Ramos (cell line): ENCODE measurements around the gene FLNC.

Experiments
- in situ Hi-C: fragments of 300-500 bp; cut with MboI; formaldehyde crosslinking; loops from one replicate; pipeline ENCODE4 v1.14.3; 2022; ENCODE audit warnings: low sequenced_read_pairs; ENCODE audit not compliant: unreplicated experiment

Gene FLNC

DNA sequence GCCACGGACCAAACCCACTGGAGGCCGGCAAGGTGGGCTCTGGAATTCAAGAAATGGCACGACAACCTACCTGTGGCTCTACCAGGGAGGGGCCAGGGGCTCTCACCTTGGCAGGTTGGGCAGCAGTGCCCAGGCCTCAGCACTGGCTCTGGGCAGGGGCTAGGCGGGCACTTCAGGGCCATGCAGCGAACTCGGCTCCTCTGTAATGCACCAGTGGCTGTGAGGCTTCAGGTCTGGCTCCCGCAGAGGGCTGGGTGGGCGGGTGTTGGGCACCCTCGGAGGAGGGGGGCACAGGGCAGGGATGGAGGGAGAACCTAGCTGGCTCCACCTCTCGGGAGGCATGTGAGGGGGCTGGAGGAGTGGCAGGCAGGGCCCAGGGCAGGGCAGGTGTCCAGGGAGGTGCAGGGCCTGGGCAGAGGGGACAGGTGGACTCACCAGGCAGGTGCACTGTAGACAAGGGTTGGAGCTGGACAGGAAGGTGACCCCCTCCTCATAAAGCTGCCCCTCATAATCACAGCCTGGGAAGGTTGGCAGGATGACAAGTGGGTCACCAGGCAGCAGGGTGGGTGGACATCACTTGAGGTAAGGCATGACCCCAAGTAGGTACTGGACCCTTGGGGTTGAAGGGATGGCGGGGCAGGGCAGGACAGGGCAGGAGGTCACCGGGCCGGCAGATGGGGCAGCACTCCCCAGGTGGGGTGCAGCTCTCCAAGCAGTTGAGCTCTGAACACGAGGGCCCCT, 73.6 kb downstream of the FLNC start:
- in situ Hi-C loops: loop anchor here (10.0 kb wide), 1 partner anchor 301 kb away; no protein-coding TSS in a partner anchor

DNA sequence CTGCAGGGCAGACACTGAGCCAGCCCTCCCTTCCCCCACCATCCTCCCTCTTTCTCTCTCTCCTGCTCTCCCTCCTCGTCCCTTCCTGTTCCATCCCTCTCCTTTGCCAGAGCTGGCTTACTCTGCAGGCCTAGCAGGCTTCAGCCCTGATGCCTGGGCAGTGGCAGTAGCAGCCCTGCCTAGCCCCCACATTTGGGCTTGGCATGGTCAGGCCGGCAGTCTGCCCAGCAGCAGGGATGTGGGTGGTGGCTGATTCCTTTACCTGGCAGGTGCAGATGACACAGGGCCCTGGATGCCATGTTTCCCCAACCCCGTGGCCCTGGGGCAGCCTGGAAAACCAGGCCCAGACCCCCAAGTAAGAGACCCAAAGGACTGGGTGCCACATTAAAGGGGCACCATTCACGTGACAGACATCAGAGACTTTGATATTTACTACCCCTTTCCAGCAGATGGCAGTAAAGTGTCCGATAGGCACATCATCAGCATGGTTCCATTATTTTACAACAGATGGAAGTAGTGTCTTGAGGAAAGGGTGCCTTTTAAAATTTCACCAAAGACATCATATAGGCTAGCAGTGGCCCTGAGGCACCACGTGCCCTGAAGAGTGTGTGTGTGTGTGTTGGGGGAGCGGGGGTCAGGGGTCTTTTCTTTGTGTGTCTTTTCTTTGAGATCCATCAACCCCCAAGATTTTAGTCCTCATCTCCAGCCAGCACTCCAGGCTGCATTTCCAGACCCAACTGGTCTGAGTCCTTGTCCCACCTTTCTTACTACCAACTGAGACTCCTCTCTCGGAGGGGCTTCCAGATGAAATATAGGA, 74.4 kb downstream of the FLNC start:
- in situ Hi-C loops: loop anchor here (5.0 to 10.0 kb wide), 2 partner anchors 188 to 300 kb away; no protein-coding TSS in a partner anchor

DNA sequence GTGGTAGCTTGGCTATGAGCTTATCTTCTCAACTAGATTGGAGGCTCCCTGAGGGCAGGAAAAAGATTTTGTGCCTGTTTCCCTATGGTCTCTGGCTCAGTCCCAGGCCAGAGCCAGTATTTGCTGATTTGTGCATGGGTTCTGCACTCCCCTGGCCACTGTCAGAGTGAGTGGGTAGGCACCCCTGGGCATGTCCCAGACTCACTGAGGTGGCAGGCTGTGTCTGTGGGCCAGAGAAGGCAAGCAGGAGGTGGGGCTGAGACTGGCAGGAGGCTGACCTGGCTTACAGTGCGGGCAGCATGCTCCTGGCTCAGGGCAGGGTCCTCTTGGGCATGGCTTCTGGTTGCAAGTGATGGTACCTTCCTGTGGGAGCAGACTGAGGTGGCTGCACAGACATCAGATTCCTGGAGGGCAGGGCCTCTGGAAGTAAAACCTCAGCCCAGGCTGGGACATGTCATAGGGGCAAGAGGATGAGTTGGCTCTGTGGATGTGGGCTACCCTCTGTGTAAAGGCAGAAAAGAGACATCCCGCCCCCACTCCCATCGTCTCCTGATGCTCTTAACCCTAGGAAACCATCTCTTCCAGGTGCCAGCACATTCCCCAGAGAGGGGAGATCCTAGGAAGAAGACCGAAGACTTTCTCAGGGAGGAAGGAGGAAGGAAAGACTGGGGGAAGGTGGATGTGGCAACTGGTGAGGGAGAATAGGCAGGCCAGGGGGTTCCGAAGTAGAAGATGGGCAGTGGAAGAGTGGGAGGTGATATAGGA, 76.0 kb downstream of the FLNC start:
- in situ Hi-C loops: loop anchor here (5.0 to 10.0 kb wide), 2 partner anchors 186 to 299 kb away; no protein-coding TSS in a partner anchor

DNA sequence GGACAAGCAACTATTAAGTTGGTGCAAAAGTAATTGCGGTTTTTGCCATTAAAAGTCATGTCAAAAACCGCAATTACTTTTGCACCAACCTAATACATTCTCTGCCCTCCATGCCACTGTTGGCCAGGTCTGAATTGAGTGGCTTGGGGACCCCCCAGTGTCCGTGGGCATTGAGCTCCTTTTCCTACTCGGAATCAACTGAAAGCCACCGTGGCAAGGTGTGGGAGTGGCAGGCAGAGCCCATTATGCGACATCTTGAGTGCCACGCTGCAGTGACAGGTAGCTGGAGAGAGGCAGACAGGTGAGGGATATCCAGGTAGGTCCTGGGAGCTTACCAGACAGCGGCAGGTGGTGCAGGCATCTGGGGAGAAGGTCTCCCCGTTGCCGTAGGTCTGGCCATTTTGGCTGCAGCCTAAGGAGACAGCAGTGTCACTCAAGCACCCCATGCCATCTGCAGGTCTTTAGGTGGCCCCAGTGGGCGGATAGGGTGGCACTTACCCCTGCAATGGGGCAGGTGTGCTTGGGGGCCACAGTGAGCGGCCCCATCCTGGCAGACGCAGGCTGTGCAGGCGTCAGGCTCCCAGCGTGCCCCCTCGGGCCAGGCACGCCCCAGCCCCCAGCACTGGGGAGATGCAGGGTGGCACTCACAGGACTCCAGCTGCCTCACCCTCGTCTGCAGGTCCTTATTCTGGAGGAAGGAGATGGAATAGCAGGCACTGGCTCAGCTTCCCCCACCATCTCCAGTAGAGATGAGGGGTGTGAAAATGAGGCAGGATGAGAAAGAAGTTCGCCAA, 76.8 kb downstream of the FLNC start:
- in situ Hi-C loops: loop anchor here (5.0 to 10.0 kb wide), 2 partner anchors 185 to 298 kb away; no protein-coding TSS in a partner anchor
